SU-DHL-6 (cell line): ENCODE measurements around the gene INPP4B.

ENCODE experiments used
- EZH2phosphoT487 ChIP-seq: fragments of 200-600 bp; sonication (generic), shearing (Covaris generic); conservative IDR thresholded peaks from 2 replicates; pipeline ENCODE4 v1.6.1; 2018; ENCODE audit warnings: mild to moderate bottlenecking, antibody characterized with exemption, low read length, moderate library complexity, mixed read lengths
- TF ChIP-seq, protein P1 (sequence below): fragments of 200-600 bp; sonication (generic); IDR thresholded peaks from one replicate; pipeline ENCODE4 v1.5.1; 2017; ENCODE audit warnings: antibody characterized with exemption, mild to moderate bottlenecking, low read length, moderate library complexity; ENCODE audit not compliant: insufficient read depth, poor library complexity, severe bottlenecking

DNA sequence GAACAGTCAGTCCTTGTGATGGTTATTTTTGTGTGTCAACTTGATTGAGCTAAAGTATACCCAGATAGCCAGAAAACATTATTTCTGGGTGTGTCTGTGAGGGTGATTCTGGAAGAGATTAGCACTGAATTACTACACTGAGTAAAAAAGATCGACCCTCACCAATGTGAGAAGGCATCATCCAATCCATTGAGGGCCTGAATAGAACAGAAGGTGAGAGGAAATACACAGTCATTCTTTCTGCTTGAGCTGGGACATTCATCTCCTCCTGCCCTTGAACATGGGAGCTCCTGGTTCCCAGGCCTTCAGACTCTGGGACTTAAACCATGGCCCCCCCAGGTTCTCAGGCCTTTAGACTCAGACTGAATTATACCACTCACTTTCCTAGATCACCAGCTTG, 22.3 kb downstream of the INPP4B start:
- TF ChIP-seq, protein P1, sequence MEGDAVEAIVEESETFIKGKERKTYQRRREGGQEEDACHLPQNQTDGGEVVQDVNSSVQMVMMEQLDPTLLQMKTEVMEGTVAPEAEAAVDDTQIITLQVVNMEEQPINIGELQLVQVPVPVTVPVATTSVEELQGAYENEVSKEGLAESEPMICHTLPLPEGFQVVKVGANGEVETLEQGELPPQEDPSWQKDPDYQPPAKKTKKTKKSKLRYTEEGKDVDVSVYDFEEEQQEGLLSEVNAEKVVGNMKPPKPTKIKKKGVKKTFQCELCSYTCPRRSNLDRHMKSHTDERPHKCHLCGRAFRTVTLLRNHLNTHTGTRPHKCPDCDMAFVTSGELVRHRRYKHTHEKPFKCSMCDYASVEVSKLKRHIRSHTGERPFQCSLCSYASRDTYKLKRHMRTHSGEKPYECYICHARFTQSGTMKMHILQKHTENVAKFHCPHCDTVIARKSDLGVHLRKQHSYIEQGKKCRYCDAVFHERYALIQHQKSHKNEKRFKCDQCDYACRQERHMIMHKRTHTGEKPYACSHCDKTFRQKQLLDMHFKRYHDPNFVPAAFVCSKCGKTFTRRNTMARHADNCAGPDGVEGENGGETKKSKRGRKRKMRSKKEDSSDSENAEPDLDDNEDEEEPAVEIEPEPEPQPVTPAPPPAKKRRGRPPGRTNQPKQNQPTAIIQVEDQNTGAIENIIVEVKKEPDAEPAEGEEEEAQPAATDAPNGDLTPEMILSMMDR = no peak
- TF ChIP-seq EZH2phosphoT487 = no peak
